Fibroblast of lung (primary cell): ENCODE data around the gene SLC10A2. TPM values are rescaled to one million over a fixed set of nuclear protein-coding genes. Genes with fewer than 3 reads are reported as not detected.

Experiments used
- DNase-seq, 2 donors: peaks; one replicate each; pipeline versions ENCODE4 v3.0.0 to v3.0.0-alpha.2; 2010; ENCODE audit warnings: low read depth in 2 of 2
- H2AFZ ChIP-seq: 2 replicates; pipeline ENCODE4 v1.5.1; 2012; ENCODE audit warnings: low read length, control low read depth, inconsistent platforms
- H3K27ac ChIP-seq: 2 replicates; pipeline ENCODE4 v1.5.1; 2011; ENCODE audit warnings: low read length, control low read depth; ENCODE audit not compliant: insufficient read depth
- H3K27me3 ChIP-seq: 2 replicates; pipeline ENCODE4 v1.5.1; 2011; ENCODE audit warnings: mild to moderate bottlenecking, low read length; ENCODE audit not compliant: control insufficient read depth, insufficient read depth
- H3K36me3 ChIP-seq: 2 replicates; pipeline ENCODE4 v1.5.1; 2011; ENCODE audit warnings: low read length; ENCODE audit not compliant: control insufficient read depth, insufficient read depth
- H3K4me1 ChIP-seq: 2 replicates; pipeline ENCODE4 v1.5.1; 2011; ENCODE audit warnings: low read length; ENCODE audit not compliant: control insufficient read depth, insufficient read depth; ENCODE audit errors: extremely low read depth
- H3K4me2 ChIP-seq: 2 replicates; pipeline ENCODE4 v1.5.1; 2011; ENCODE audit warnings: low read length, control low read depth; ENCODE audit not compliant: insufficient read depth; ENCODE audit errors: extremely low read depth
- H3K4me3 ChIP-seq, 4 experiments: fragments of 200-600 bp in 1 of 4; sonication (generic) in 1 of 4; replicated peaks in 1 of 4; 2 replicates each; pipeline ENCODE4 v1.5.1; 2011 to 2016; ENCODE audit warnings: low read length in 4 of 4, low read depth in 3 of 4, mild to moderate bottlenecking in 3 of 4, control low read depth in 2 of 4, inconsistent platforms in 1 of 4, mixed read lengths in 1 of 4; ENCODE audit not compliant: insufficient read depth in 1 of 4; ENCODE audit errors: control extremely low read depth in 1 of 4
- H3K79me2 ChIP-seq: 2 replicates; pipeline ENCODE4 v1.5.1; 2012; ENCODE audit warnings: mild to moderate bottlenecking, low read length, inconsistent platforms; ENCODE audit not compliant: control insufficient read depth, insufficient read depth
- H3K9ac ChIP-seq: 2 replicates; pipeline ENCODE4 v1.5.1; 2011; ENCODE audit warnings: mild to moderate bottlenecking, low read length, control low read depth; ENCODE audit not compliant: insufficient read depth
- H3K9me3 ChIP-seq: 2 replicates; pipeline ENCODE4 v1.5.1; 2012; ENCODE audit warnings: low read depth, low read length; ENCODE audit not compliant: control insufficient read depth, insufficient read depth
- H4K20me1 ChIP-seq: 2 replicates; pipeline ENCODE4 v1.5.1; 2011; ENCODE audit warnings: low read length; ENCODE audit not compliant: control insufficient read depth, insufficient read depth; ENCODE audit errors: extremely low read depth
- CTCF ChIP-seq, 2 donors: IDR thresholded peaks in 1 of 2; conservative IDR thresholded peaks in 1 of 2; 1 replicate in 1 of 2; 2 replicates in 1 of 2; pipeline ENCODE4 v1.5.1; 2011 to 2012; ENCODE audit warnings: low read length in 2 of 2, control low read depth in 1 of 2, inconsistent platforms in 1 of 2, low read depth in 1 of 2, mild to moderate bottlenecking in 1 of 2
- EZH2 ChIP-seq: IDR thresholded peaks from 2 replicates; pipeline ENCODE4 v1.5.1; 2012; ENCODE audit warnings: low read length, control low read depth, mild to moderate bottlenecking; ENCODE audit errors: missing control alignments
- polyA plus RNA-seq, 2 donors: library from polyadenylated mRNA; depleted of rRNA in 1 of 2; stranded (reverse) in 1 of 2; unstranded in 1 of 2; fragments of >200 nt; gene quantifications; 2 replicates each; pipeline ENCODE4 v1.2.1, GENCODE V29; 2011 to 2012; ENCODE audit warnings: missing spikeins in 1 of 2
- total RNA-seq: library from RNA; depleted of rRNA; stranded (reverse); fragments of >200 nt; gene quantifications from 2 replicates; pipeline ENCODE4 v1.2.1, GENCODE V29; 2014

The SLC10A2 gene
- total and polyA plus RNA-seq, 2 donors (not counting 1 experiment from before 2014, with no cell fraction given), result not detected

GRCh38 chr13:103100830-103101229, 34.6 kb upstream of the SLC10A2 start:
- no peak overlapping the region for H2AFZ ChIP-seq
- H3K79me2 ChIP-seq, result no peaks in the 10 kb centered on the region
- no peak overlapping the region for H3K27ac ChIP-seq
- TF ChIP-seq EZH2 (no peak), CTCF (conservative IDR thresholded peaks at IDR 0.05 in 1 of 2, IDR thresholded peaks at IDR 0.05 in 1 of 2; ENCODE audit: low read depth in 1 of 2, low read length in 2 of 2) (no peak)
- no peaks in the 10 kb centered on the region for H3K4me1 ChIP-seq
- no peak overlapping the region for H3K4me2 ChIP-seq
- no peaks in the 10 kb centered on the region for H4K20me1 ChIP-seq
- H3K9ac ChIP-seq, result no peak overlapping the region
- no peaks in the 10 kb centered on the region for H3K9me3 ChIP-seq
- H3K4me3 ChIP-seq, result no peak overlapping the region
- no peaks in the 10 kb centered on the region for H3K36me3 ChIP-seq
- no peak for DNase-seq
- no peaks in the 10 kb centered on the region for H3K27me3 ChIP-seq

DNA sequence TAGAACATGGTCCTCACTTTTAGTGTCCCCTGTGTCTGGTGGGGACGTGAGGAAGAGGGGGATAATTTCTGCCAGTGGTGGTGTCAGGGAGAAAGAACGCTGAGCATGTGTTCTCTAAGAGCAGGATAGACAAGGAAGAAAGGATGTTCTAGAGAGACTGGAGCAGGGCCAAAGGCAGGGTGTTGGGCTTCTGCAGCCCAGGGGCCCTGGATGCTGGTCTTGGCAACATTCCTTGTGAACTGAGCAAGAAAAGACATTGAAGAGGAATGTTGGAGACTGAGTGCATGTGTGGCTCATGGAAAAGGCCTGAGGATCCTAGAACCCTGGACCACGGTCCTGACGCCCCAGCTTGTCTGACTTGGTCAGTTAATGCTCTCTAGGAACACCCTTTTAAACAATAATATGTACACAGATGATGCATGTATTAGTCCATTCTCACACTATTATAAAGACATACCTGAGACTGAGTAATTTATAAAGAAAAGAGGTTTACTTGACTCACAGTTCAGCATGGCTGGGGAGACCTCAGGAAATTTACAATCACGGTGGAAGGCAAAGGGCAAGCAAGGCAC, 33.6 kb upstream of the SLC10A2 start:
- Histone ChIP-seq H3K79me2 (no peaks in the 10 kb centered on the region), H3K4me1 (no peaks in the 10 kb centered on the region), H2AFZ (no peak overlapping the region), H4K20me1 (no peaks in the 10 kb centered on the region), H3K4me2 (no peak overlapping the region), H3K4me3 (no peak overlapping the region), H3K27ac (no peak overlapping the region), H3K27me3 (no peaks in the 10 kb centered on the region), H3K9ac (no peak overlapping the region), H3K36me3 (no peaks in the 10 kb centered on the region), H3K9me3 (no peaks in the 10 kb centered on the region)
- no peak for TF ChIP-seq EZH2
- no peak for TF ChIP-seq CTCF (conservative IDR thresholded peaks at IDR 0.05 in 1 of 2, IDR thresholded peaks at IDR 0.05 in 1 of 2; ENCODE audit: low read depth in 1 of 2, low read length in 2 of 2)
- DNase-seq, result no peak

- no peaks in the 10 kb centered on the region for H3K36me3 ChIP-seq
- no peaks in the 10 kb centered on the region for H3K4me1 ChIP-seq
- no peak overlapping the region for H3K4me2 ChIP-seq
- H3K9me3 ChIP-seq, result no peaks in the 10 kb centered on the region
- H3K9ac ChIP-seq, result no peak overlapping the region
- no peak for DNase-seq
- H4K20me1 ChIP-seq, result no peaks in the 10 kb centered on the region
- no peaks in the 10 kb centered on the region for H3K79me2 ChIP-seq
- no peaks in the 10 kb centered on the region for H3K27me3 ChIP-seq
- no peak overlapping the region for H3K4me3 ChIP-seq
- no peak overlapping the region for H3K27ac ChIP-seq
- TF ChIP-seq CTCF (conservative IDR thresholded peaks at IDR 0.05 in 1 of 2, IDR thresholded peaks at IDR 0.05 in 1 of 2; ENCODE audit: low read depth in 1 of 2, low read length in 2 of 2) (no peak), EZH2 (no peak)
- no peak overlapping the region for H2AFZ ChIP-seq
Observed at GRCh38 chr13:103098535-103098934, 32.3 kb upstream of the SLC10A2 start.
